Stomach smooth muscle (tissue), 2 donors: ENCODE data around the gene LGALS1.
"Not testable (repeated sequence)": the region's sequence is repeated elsewhere in the genome, so short reads cannot be mapped to it uniquely, and the experiment has no call there.

Experiments
- H3K27ac ChIP-seq: one replicate; pipeline ENCODE4 v1.7.0; 2013; ENCODE audit warnings: mild to moderate bottlenecking, low read length, inconsistent platforms
- H3K27me3 ChIP-seq, 2 donors: one replicate each; pipeline ENCODE4 v1.7.0; 2013; ENCODE audit warnings: low read length in 2 of 2; ENCODE audit not compliant: insufficient read depth in 2 of 2, control insufficient read depth in 1 of 2
- H3K36me3 ChIP-seq, 2 donors: one replicate each; pipeline ENCODE4 v1.7.0; 2013; ENCODE audit warnings: low read length in 2 of 2; ENCODE audit not compliant: control insufficient read depth in 2 of 2, insufficient read depth in 2 of 2
- H3K4me1 ChIP-seq: one replicate; pipeline ENCODE4 v1.7.0; 2013; ENCODE audit warnings: low read length; ENCODE audit not compliant: control insufficient read depth, insufficient read depth
- H3K4me3 ChIP-seq, 2 donors: one replicate each; pipeline ENCODE4 v1.7.0; 2013; ENCODE audit warnings: low read length in 2 of 2
- H3K9ac ChIP-seq, 2 donors: one replicate each; pipeline ENCODE4 v1.7.0; 2013; ENCODE audit warnings: low read length in 2 of 2, mild to moderate bottlenecking in 1 of 2
- H3K9me3 ChIP-seq, 2 donors: one replicate each; pipeline ENCODE4 v1.7.0; 2013; ENCODE audit warnings: low read length in 2 of 2; ENCODE audit not compliant: control insufficient read depth in 2 of 2
- donor health status: healthy.
- donor health status: Pancreatic carcinoma.

The LGALS1 gene

GRCh38 chr22:37709445-37709765 is 34.0 kb downstream of the LGALS1 start:
- Histone ChIP-seq H3K27me3 (no peaks in the 10 kb centered on the region), H3K4me1 (no peaks in the 10 kb centered on the region), H3K4me3 (no peak overlapping the region), H3K9ac (no peak overlapping the region), H3K36me3 (no peaks in the 10 kb centered on the region), H3K9me3 (no peaks in the 10 kb centered on the region), H3K27ac (no peak overlapping the region)

DNA sequence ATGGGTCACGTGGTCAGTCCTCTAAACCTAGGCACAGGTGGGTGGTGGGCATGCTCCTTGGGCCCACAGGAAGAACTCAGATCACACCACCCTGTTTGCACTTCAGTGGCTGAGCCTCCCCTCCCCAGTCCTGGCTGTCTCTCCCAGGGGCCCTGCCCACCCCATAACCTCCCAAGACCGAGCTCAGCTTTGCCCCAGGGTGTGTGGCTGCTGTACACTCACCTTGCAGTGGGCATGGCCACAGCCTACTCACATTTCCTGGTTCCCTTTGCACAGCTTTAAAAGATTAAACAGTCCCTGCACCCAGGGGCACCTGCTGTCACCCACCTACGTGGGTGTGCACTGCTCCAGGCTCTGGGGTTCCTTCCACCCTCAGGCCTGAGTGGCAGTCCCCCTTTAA is 35.2 kb downstream of the LGALS1 start:
- no peaks in the 10 kb centered on the region for H3K9me3 ChIP-seq
- H3K27me3 ChIP-seq, result no peaks in the 10 kb centered on the region
- H3K36me3 ChIP-seq, result no peaks in the 10 kb centered on the region
- no peak overlapping the region for H3K9ac ChIP-seq
- H3K4me3 ChIP-seq, result no peak overlapping the region
- no peak overlapping the region for H3K27ac ChIP-seq
- H3K4me1 ChIP-seq, result no peaks in the 10 kb centered on the region

DNA sequence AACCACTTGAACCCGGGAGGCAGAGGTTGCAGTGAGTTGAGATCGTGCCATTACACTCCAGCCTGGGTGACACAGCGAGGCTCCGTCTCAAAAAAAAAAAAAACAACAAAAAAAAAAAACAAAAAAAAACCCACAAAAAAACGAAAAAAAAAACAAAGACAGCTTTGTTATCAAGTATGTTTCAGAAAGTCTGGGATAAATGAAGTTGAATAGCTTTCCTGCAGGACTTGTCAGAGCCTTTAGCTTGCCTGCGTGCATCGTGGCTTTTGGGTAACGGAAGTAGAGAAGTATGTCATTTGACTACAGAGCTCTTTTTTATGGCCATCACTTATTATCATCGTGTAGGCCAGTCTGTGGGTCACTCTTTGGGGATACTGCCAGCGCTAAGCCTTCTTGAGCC is 36.1 kb downstream of the LGALS1 start:
- no peak overlapping the region for H3K4me3 ChIP-seq
- no peaks in the 10 kb centered on the region for H3K27me3 ChIP-seq
- H3K4me1 ChIP-seq, result no peaks in the 10 kb centered on the region
- no peaks in the 10 kb centered on the region for H3K9me3 ChIP-seq
- H3K27ac ChIP-seq, result no peak overlapping the region
- H3K36me3 ChIP-seq, result no peaks in the 10 kb centered on the region
- H3K9ac ChIP-seq, result no peak overlapping the region

- Histone ChIP-seq H3K27me3 (no peaks in the 10 kb centered on the region), H3K36me3 (no peaks in the 10 kb centered on the region), H3K4me1 (no peaks in the 10 kb centered on the region), H3K27ac (no peak overlapping the region), H3K9me3 (no peaks in the 10 kb centered on the region), H3K9ac (no peak overlapping the region), H3K4me3 (no peak overlapping the region)
Measured at GRCh38 chr22:37713761-37714160, 38.3 kb downstream of the LGALS1 start.

DNA sequence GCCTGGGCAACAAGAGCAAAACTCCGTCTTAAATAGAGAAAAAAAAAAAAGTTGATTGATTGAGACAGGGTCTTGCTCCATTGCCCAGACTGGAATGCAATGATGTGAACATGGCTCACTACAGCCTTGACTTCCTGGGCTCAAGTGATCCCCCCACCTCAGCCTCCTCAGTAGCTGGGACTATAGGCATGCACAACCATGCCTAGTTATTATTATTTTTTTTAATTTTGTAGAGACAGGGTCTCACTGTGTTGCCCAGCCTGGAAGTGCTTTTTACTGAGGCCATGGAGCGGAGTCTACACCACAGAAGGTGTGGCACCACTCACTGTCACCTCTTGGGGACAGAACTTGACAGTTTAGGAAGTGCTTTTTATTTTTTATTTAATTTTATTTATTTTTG is 39.2 kb downstream of the LGALS1 start:
- H3K9me3 ChIP-seq, result no peaks in the 10 kb centered on the region
- H3K27me3 ChIP-seq, result no peaks in the 10 kb centered on the region
- H3K36me3 ChIP-seq, result no peaks in the 10 kb centered on the region
- no peak overlapping the region for H3K27ac ChIP-seq
- H3K4me3 ChIP-seq, result no peak overlapping the region
- no peak overlapping the region for H3K9ac ChIP-seq
- H3K4me1 ChIP-seq, result no peaks in the 10 kb centered on the region

GRCh38 chr22:37715760-37716159 is 40.3 kb downstream of the LGALS1 start:
- no peaks in the 10 kb centered on the region for H3K4me1 ChIP-seq
- H3K4me3 ChIP-seq, result no peak overlapping the region
- H3K36me3 ChIP-seq, result no peaks in the 10 kb centered on the region
- H3K27me3 ChIP-seq, result no peaks in the 10 kb centered on the region
- no peak overlapping the region for H3K27ac ChIP-seq
- no peaks in the 10 kb centered on the region for H3K9me3 ChIP-seq
- H3K9ac ChIP-seq, result no peak overlapping the region

- Histone ChIP-seq H3K4me1 (no peaks in the 10 kb centered on the region), H3K27me3 (no peaks in the 10 kb centered on the region), H3K9me3 (no peaks in the 10 kb centered on the region), H3K36me3 (no peaks in the 10 kb centered on the region), H3K4me3 (no peak overlapping the region), H3K27ac (no peak overlapping the region), H3K9ac (no peak overlapping the region)
Measured at GRCh38 chr22:37716708-37717107, 41.3 kb downstream of the LGALS1 start.

DNA sequence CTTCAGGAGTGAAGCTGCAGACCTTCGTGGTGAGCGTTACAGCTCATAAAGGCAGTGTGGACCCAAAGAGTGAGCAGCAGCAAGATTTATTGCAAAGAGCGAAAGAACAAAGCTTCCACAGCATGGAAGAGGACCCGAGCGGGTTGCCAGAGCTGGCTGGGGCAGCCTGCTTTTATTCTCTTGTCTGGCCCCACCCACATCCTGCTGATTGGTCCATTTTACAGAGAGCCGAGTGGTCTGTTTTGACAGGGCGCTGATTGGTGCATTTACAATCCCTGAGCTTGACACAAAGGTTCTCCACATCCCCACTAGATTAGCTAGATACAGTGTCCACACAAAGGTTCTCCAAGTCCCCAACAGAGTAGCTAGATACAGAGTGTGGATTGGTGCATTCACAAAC is 41.8 kb downstream of the LGALS1 start:
- not testable (repeated sequence) for H3K27me3 ChIP-seq, H3K4me1 ChIP-seq, H3K9me3 ChIP-seq, H3K9ac ChIP-seq, H3K4me3 ChIP-seq, H3K27ac ChIP-seq, H3K36me3 ChIP-seq

DNA sequence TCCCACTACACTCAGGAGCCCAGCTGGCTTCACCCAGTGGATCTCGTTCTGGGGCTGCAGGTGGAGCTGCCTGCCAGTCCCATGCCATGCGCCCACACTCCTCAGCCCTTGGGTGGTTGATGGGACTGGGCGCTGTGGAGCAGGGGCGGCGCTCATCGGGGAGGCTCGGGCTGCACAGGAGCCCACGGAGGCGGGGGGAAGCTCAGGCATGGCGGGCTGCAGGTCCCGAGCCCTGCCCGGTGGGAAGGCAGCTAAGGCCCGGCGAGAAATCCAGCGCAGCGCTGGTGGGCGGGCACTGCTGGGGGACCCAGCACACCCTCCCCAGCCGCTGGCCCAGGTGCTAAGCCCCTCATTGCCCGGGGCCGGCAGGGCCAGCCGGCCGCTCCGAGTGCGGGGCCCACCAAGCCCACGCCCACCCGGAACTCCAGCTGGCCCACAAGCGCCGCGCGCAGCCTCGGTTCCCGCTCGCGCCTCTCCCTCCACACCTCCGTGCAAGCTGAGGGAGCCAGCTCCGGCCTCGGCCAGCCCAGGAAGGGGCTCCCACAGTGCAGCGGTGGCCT is 42.4 kb downstream of the LGALS1 start:
- H3K36me3 ChIP-seq, H3K4me1 ChIP-seq, H3K27ac ChIP-seq, H3K9ac ChIP-seq, H3K27me3 ChIP-seq, H3K9me3 ChIP-seq, H3K4me3 ChIP-seq: not testable (repeated sequence)

DNA sequence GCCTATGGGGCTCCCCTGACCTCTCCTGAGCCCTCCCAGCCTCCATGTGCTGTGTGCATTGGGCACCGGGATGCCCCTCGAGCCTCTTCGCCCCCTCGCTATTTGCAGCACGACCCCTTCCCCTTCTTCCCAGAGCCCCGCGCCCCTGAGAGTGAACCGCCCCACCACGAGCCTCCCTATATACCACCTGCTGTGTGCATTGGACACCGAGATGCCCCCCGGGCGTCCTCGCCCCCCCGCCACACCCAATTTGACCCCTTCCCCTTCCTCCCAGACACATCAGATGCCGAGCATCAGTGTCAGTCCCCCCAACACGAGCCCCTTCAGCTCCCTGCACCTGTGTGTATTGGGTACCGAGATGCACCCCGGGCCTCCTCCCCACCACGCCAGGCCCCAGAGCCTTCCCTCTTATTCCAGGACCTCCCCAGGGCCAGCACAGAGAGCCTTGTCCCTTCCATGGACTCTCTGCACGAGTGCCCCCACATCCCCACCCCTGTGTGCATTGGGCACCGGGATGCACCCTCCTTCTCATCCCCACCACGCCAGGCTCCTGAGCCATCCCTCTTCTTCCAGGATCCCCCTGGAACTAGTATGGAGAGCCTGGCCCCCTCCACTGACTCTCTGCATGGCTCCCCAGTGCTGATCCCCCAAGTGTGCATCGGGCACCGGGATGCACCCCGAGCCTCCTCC is 50.3 kb downstream of the LGALS1 start:
- Histone ChIP-seq H3K9me3 (no peaks in the 10 kb centered on the region), H3K36me3 (no peaks in the 10 kb centered on the region), H3K4me3 (no peak overlapping the region), H3K4me1 (peaks cover 3% of the 10 kb centered on the region), H3K27me3 (no peaks in the 10 kb centered on the region), H3K9ac (no peak overlapping the region), H3K27ac (no peak overlapping the region)

DNA sequence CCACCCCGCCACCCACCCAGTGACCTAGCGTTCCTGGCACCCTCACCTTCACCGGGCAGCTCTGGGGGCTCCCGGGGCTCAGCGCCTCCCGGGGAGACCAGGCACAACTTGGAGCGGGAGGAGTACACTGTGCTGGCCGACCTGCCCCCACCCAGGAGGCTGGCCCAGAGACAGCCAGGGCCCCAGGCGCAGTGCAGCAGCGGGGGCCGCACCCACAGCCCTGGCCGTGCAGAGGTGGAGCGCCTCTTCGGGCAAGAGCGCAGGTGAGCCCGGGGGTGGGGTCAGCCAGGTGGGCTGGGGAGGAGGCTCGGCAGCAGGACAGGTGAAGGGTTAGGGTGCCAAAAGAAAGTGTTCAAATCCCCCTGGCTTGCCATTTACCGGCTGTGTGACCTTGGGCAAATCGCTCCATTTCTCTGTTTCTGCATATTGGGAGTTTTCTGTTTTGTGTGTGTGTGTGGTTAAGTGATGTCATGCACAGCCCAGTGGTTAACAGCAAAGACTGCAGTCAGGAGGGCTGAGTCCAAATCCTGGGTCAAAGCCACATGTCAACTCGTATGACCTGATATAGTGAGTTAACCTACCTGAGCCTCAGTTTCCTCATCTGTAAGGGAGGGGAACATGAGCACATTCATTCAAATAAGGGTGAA is 50.9 kb downstream of the LGALS1 start:
- Histone ChIP-seq H3K9me3 (no peaks in the 10 kb centered on the region), H3K36me3 (no peaks in the 10 kb centered on the region), H3K9ac (no peak overlapping the region)

More for the DNA sequence above, 50.9 kb downstream of the LGALS1 start:
- Histone ChIP-seq H3K27ac (no peak overlapping the region), H3K4me1 (peaks cover 3% of the 10 kb centered on the region), H3K4me3 (no peak overlapping the region), H3K27me3 (no peaks in the 10 kb centered on the region)
